HEK293T (cell line): Measurements from ENCODE around the gene GPRC5C.

Experiments used
- CTCF ChIA-PET: fragments of 350-600 bp; formaldehyde crosslinking; extraction: SDS; loops from one replicate; lab custom pipeline; 2021; ENCODE audit warnings: antibody characterized with exemption, inconsistent platforms; lab: Yijun Ruan, JAX
- POLR2A ChIA-PET: fragments of 350-600 bp; formaldehyde crosslinking; extraction: SDS; loops from one replicate; lab custom pipeline; 2020; ENCODE audit warnings: antibody characterized with exemption, inconsistent platforms; lab: Yijun Ruan, JAX
- DNase-seq: peaks from one replicate; pipeline ENCODE4 v3.0.0; 2012; ENCODE audit warnings: mixed read lengths; ENCODE audit errors: extremely low spot score
- ARNT ChIP-seq: fragments of 450-650 bp; IDR thresholded peaks from 2 replicates; pipeline ENCODE4 v1.6.1; 2017; ENCODE audit warnings: mild to moderate bottlenecking
- BHLHE40 ChIP-seq: fragments of 450-650 bp; IDR thresholded peaks from 2 replicates; pipeline ENCODE4 v1.6.1; 2016; ENCODE audit warnings: mild to moderate bottlenecking, moderate library complexity, borderline replicate concordance
- CTBP1 ChIP-seq: fragments of 450-650 bp; IDR thresholded peaks from 2 replicates; pipeline ENCODE4 v1.6.1; 2016; ENCODE audit warnings: borderline replicate concordance
- ELF4 ChIP-seq: fragments of 450-650 bp; IDR thresholded peaks from 2 replicates; pipeline ENCODE4 v1.6.1; 2017; ENCODE audit warnings: antibody characterized with exemption
- FOXA1 ChIP-seq: fragments of 450-650 bp; IDR thresholded peaks from 2 replicates; pipeline ENCODE4 v1.6.1; 2016; ENCODE audit warnings: mild to moderate bottlenecking
- FOXK2 ChIP-seq: fragments of 450-650 bp; IDR thresholded peaks from 2 replicates; pipeline ENCODE4 v1.6.1; 2016; ENCODE audit warnings: mild to moderate bottlenecking
- FOXM1 ChIP-seq: fragments of 450-650 bp; IDR thresholded peaks from 2 replicates; pipeline ENCODE4 v1.6.1; 2017; ENCODE audit warnings: mild to moderate bottlenecking, borderline replicate concordance
- HDGF ChIP-seq: fragments of 450-650 bp; IDR thresholded peaks from 2 replicates; pipeline ENCODE4 v1.6.1; 2017; ENCODE audit warnings: antibody characterized with exemption, borderline replicate concordance
- L3MBTL2 ChIP-seq: fragments of 450-650 bp; conservative IDR thresholded peaks from 2 replicates; pipeline ENCODE4 v1.6.1; 2016; ENCODE audit warnings: mild to moderate bottlenecking
- LEF1 ChIP-seq: fragments of 450-650 bp; IDR thresholded peaks from 2 replicates; pipeline ENCODE4 v1.6.1; 2017; ENCODE audit warnings: mild to moderate bottlenecking, borderline replicate concordance
- NFRKB ChIP-seq: fragments of 450-650 bp; IDR thresholded peaks from 2 replicates; pipeline ENCODE4 v1.6.1; 2016; ENCODE audit warnings: mild to moderate bottlenecking, moderate library complexity
- SP1 ChIP-seq: fragments of 450-650 bp; IDR thresholded peaks from 2 replicates; pipeline ENCODE4 v1.6.1; 2017
- SUZ12 ChIP-seq: fragments of 450-650 bp; IDR thresholded peaks from 2 replicates; pipeline ENCODE4 v1.6.1; 2016; ENCODE audit warnings: mild to moderate bottlenecking
- TARDBP ChIP-seq: fragments of 450-650 bp; IDR thresholded peaks from 2 replicates; pipeline ENCODE4 v1.6.1; 2016
- ZNF384 ChIP-seq: fragments of 450-650 bp; IDR thresholded peaks from 2 replicates; pipeline ENCODE4 v1.6.1; 2016
- TF ChIP-seq, protein P1 (sequence below): fragments of 450-650 bp; IDR thresholded peaks from 2 replicates; pipeline ENCODE4 v1.6.1; 2016

Gene GPRC5C

DNA sequence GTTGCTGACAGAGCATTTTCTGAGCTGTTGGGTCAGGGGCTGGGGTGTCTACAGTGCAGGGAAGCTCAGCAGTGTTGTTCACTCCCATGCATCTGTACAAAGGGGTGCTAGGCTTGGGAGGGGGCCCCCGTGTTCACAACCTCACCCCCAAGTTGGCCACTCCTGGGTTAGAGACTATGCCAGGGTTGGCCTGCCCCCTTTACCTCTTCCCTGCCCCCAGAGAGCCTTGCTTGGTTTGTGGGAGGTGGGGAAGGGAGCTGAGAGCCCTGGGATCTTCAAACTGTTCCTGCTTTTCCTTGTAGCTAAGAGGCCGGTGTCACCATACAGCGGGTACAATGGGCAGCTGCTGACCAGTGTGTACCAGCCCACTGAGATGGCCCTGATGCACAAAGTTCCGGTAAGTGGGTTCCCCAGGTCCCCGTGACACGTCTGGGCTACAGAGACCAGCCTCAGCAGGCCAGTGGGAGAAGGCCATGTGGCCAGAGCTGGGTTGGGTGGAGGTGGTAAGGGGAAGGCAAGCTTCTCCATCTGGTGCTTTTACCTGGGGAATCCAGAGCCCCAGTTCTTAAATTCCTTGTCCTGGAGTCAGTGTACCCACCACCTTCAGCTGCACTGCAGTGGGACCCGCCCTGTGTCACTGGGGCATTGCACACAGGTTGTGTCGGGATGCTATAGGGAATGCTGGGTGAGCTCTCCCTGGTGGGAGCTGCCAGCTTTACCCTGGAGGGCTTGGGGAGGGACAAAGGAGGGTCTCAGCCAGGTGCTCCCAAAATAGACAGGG is 11.8 kb downstream of the GPRC5C start:
- TF ChIP-seq TARDBP (no peak), HDGF (no peak), FOXM1 (no peak)
- POLR2A ChIA-PET = interaction anchor here (1.8 to 2.5 kb wide), 3 partner anchors 10 to 13 kb away, joined by 4 to 27 read pairs (median 8); no protein-coding TSS in a partner anchor
- DNase-seq = no peak
- CTCF ChIA-PET = interaction anchor here (0.9 to 1.8 kb wide), 2 partner anchors 9 to 76 kb away, joined by 3 to 4 read pairs; no protein-coding TSS in a partner anchor

DNA sequence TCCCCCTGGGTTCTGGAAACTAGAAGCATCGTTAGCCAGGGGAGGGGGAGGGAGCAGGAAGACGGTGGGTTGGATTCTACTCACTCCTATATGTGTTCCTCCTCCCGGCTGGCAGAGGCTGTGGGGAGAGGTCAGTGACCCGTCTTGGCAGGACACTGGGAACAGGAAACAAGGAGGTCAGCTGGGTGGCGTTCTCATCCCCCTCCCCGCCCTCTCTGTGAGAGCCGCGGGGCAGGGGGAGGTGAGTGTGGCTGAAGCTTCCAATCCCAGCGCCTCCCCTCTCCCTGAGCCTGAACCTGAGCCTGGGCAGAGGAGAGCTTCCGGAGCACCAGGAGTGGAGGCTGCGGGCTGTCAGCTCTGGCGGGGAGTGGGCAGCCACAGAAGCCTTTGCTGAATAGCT is 12.5 kb downstream of the GPRC5C start:
- CTCF ChIA-PET = interaction anchor here (1.8 kb wide), 1 partner anchor 10 kb away, joined by 4 read pairs; no protein-coding TSS in a partner anchor
- POLR2A ChIA-PET = interaction anchor here (1.1 to 2.5 kb wide), 4 partner anchors 9 to 65 kb away, joined by 3 to 27 read pairs (median 6); no protein-coding TSS in a partner anchor
- no peak for DNase-seq
- TF ChIP-seq L3MBTL2 (no peak), FOXK2 (no peak)

DNA sequence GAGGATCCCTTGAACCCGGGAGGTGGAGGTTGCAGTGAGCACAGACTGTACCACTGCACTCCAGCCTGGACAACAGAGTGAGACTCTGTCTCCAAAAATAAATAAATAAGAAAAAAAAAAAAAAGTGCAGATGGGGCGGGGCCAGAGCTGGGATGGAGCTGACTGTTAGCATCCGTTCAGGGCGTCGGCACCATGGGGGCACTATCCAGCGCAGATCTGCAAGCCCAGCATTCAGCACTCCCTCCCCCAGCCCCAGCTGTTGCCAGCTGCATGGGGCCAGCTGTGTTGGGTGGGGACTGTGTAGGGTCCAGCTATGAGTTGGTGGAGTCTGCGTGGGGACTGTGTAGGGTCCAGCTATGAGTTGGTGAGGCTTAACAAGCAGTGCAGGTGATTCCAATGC is 13.3 kb downstream of the GPRC5C start:
- CTCF ChIA-PET = interaction anchor here (0.6 to 1.8 kb wide), 2 partner anchors 11 to 71 kb away, joined by 3 to 4 read pairs; no protein-coding TSS in a partner anchor

DNA sequence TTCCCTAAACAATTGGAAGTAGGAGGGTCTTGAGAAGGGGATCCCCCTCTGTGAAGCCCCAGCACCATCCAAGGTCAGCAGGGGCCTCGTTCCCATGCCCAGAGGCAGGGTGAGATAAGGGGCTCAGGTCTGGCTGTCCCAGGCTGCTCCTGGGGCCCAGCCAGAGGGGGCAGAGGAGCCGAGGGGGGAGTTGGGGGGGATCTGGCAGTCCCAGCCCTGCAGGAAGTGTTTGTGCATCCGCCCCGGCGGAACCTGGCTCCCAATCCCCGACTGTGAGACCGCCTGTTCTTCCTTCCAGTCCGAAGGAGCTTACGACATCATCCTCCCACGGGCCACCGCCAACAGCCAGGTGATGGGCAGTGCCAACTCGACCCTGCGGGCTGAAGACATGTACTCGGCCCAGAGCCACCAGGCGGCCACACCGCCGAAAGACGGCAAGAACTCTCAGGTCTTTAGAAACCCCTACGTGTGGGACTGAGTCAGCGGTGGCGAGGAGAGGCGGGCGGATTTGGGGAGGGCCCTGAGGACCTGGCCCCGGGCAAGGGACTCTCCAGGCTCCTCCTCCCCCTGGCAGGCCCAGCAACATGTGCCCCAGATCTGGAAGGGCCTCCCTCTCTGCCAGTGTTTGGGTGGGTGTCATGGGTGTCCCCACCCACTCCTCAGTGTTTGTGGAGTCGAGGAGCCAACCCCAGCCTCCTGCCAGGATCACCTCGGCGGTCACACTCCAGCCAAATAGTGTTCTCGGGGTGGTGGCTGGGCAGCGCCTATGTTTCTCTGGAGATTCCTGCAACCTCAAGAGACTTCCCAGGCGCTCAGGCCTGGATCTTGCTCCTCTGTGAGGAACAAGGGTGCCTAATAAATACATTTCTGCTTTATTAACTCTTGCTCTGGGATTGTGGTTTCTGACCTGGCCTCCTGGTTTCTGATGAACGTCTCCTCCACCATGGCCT is 14.9 kb downstream of the GPRC5C start:
- ChIA-PET CTCF (no interaction called here), POLR2A (no interaction called here)
- DNase-seq = no peak
- TF ChIP-seq LEF1 (no peak), NFRKB (no peak), ARNT (no peak), ZNF384 (no peak), FOXM1 (no peak)
- TF ChIP-seq, protein P1, sequence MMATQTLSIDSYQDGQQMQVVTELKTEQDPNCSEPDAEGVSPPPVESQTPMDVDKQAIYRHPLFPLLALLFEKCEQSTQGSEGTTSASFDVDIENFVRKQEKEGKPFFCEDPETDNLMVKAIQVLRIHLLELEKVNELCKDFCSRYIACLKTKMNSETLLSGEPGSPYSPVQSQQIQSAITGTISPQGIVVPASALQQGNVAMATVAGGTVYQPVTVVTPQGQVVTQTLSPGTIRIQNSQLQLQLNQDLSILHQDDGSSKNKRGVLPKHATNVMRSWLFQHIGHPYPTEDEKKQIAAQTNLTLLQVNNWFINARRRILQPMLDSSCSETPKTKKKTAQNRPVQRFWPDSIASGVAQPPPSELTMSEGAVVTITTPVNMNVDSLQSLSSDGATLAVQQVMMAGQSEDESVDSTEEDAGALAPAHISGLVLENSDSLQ = no peak

More for the DNA sequence above, 13.3 kb downstream of the GPRC5C start:
- no peak for DNase-seq
- POLR2A ChIA-PET = interaction anchor here (1.1 to 2.5 kb wide), 3 partner anchors 8 to 66 kb away, joined by 3 to 27 read pairs (median 8); no protein-coding TSS in a partner anchor
- TF ChIP-seq ZNF384 (0 out of 2 replicates have a peak, but pooled peaks have one; percentile 17), ELF4 (no peak)

DNA sequence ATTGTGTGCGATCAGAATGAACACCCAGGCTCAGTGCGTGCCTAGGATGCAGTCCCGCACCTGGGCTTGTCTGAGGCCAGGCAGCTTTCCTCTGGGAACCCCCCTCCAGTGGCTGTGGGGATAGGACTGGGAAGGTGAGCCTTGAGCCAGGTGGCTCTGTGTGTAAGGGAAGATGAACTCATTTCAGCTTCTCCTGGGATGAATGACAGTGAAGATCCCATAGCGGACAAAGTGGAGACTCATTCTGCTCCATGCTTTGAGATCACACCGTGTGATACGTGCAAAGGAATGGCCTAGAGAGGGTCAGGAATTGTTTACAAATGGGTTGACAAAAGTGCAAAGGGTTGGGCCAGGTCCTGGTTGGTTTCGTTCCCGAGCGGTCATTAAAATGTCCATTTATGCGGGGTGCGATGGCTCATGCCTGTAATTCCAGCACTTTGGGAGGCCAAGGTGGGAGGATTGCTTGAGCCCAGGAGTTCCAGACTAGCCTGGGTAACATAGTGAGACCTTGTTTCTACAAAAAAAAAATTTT is 15.8 kb downstream of the GPRC5C start:
- POLR2A ChIA-PET = no interaction called here
- TF ChIP-seq FOXK2 (no peak), HDGF (no peak), ELF4 (no peak), NFRKB (no peak), L3MBTL2 (no peak), LEF1 (no peak), TARDBP (no peak), SUZ12 (no peak), ARNT (no peak), BHLHE40 (no peak), CTBP1 (no peak), ZNF384 (no peak), FOXA1 (no peak), FOXM1 (no peak), SP1 (no peak)
- TF ChIP-seq, protein P1 = no peak
- CTCF ChIA-PET = interaction anchor here (0.7 to 0.8 kb wide), 3 partner anchors 12 to 69 kb away, joined by 3 to 4 read pairs (median 3); no protein-coding TSS in a partner anchor
- DNase-seq = no peak

DNA sequence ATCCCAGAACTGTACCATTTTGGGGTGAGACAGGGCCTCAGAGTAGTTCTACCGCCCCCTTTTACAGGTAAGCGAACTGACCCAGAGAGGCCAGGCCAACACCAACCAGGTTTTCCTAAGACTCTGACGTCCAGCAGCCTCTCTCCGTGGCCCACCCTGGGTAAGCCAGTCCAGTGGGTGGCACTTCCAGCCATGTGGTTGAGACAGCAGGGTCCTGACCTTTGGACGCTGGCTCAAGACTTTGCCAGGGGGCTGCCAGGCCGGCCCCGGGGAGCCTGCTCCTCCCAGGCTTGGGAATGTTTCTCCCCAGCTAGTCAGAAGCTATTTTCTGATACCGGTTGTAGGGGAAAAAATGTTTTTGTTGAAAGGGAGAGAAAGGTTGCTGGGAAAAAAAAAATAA is 16.9 kb downstream of the GPRC5C start:
- TF ChIP-seq L3MBTL2 (no peak), CTBP1 (no peak), HDGF (no peak), TARDBP (no peak), ARNT (no peak), SP1 (no peak), LEF1 (no peak)
- TF ChIP-seq, protein P1 = no peak
- CTCF ChIA-PET = no interaction called here
- POLR2A ChIA-PET = no interaction called here
- DNase-seq = no peak
